Skin of body (tissue), 3 donors: ENCODE measurements around the gene TNIP3. TPM values are rescaled to one million over a fixed set of nuclear protein-coding genes. Genes with fewer than 3 reads are reported as not detected.

Experiments
- DNase-seq: peaks from one replicate; lab custom pipeline; 2025; lab: John Stamatoyannopoulos, UW
- small RNA-seq: library from RNA; depleted of rRNA; stranded (forward); fragments of <200 nt; gene quantifications from one replicate; pipeline ENCODE3, GENCODE V24; 2014; ENCODE audit warnings: low replicate concordance
- total RNA-seq: library from RNA; depleted of rRNA; stranded (reverse); fragments of >200 nt; gene quantifications from one replicate; pipeline ENCODE4 v1.2.3, GENCODE V29; 2014

TNIP3 gene
- total RNA-seq, 1 donor from 2014 or later = 0.10 TPM

- no peak for DNase-seq
Measured at GRCh38 chr4:121088867-121089266, 75.3 kb downstream of the TNIP3 start.

Small RNAs within 50 kb of the gene (small RNA-seq; reads per million reads assigned to genes)
- not detected for gene RNU6-948P

Other genes with a start within 250 kb of the TNIP3 start
- gene PRDM5, start 241.6 kb downstream of the TNIP3 start, total RNA-seq = 37.0 TPM
- 21.7 TPM for gene NDNF, start 91.8 kb downstream of the TNIP3 start, total RNA-seq
- gene QRFPR, start 216.7 kb upstream of the TNIP3 start, total RNA-seq = 0.89 TPM